RPMI8226 (cell line): ENCODE data around the gene GALNT18.
A peak's percentile ranks its signal among the peaks of the same experiment; 100 is the strongest.

Source experiments
- DNase-seq: peaks from one replicate; pipeline ENCODE4 v3.0.0-alpha.2; 2015

GALNT18 gene

GRCh38 chr11:11525283-11525682 is 96.5 kb downstream of the GALNT18 start:
- no peak for DNase-seq

GRCh38 chr11:11524436-11525061 is 97.3 kb downstream of the GALNT18 start:
- DNase-seq, result no peak

GRCh38 chr11:11522591-11522990 is 99.2 kb downstream of the GALNT18 start:
- DNase-seq, result no peak

GRCh38 chr11:11521306-11522002 is 100.4 kb downstream of the GALNT18 start:
- no peak for DNase-seq

GRCh38 chr11:11520231-11521015 is 101.4 kb downstream of the GALNT18 start:
- DNase-seq, result no peak

GRCh38 chr11:11519184-11519583 is 102.6 kb downstream of the GALNT18 start:
- DNase-seq, result no peak

- no peak for DNase-seq
These were observed 107.6 kb downstream of the GALNT18 start for GRCh38 chr11:11514246-11514645.

GRCh38 chr11:11513422-11513821 is 108.4 kb downstream of the GALNT18 start:
- no peak for DNase-seq

- DNase-seq, result no peak
These were observed 108.9 kb downstream of the GALNT18 start for GRCh38 chr11:11512929-11513328.

- no peak for DNase-seq
These were observed 109.3 kb downstream of the GALNT18 start for GRCh38 chr11:11512502-11512901.

GRCh38 chr11:11512090-11512489 is 109.7 kb downstream of the GALNT18 start:
- DNase-seq, result no peak

- no peak for DNase-seq
These were observed 110.9 kb downstream of the GALNT18 start for GRCh38 chr11:11510939-11511338.

GRCh38 chr11:11505692-11506091 is 116.1 kb downstream of the GALNT18 start:
- no peak for DNase-seq

- DNase-seq, result no peak
These were observed 116.6 kb downstream of the GALNT18 start for GRCh38 chr11:11505190-11505589.

- no peak for DNase-seq
These were observed 117.7 kb downstream of the GALNT18 start for GRCh38 chr11:11504071-11504470.

GRCh38 chr11:11502263-11502861 is 119.4 kb downstream of the GALNT18 start:
- DNase-seq, result no peak

- no peak for DNase-seq
These were observed 120.1 kb downstream of the GALNT18 start for GRCh38 chr11:11501546-11502262.

- peak; percentile 9 for DNase-seq
These were observed 120.9 kb downstream of the GALNT18 start for GRCh38 chr11:11500744-11501487.

- peak; percentile 88 for DNase-seq
These were observed 122.5 kb downstream of the GALNT18 start for GRCh38 chr11:11499300-11499699.

GRCh38 chr11:11498195-11498594 is 123.6 kb downstream of the GALNT18 start:
- no peak for DNase-seq

- no peak for DNase-seq
These were observed 124.9 kb downstream of the GALNT18 start for GRCh38 chr11:11496879-11497278.

GRCh38 chr11:11494348-11494747 is 127.5 kb downstream of the GALNT18 start:
- no peak for DNase-seq
